ENCODE results near the gene SUMO3.
A peak's percentile ranks its signal among the peaks of the same experiment; 100 is the strongest.
"Not testable (repeated sequence)": the region's sequence is repeated elsewhere in the genome, so short reads cannot be mapped to it uniquely, and the experiment has no call there.

SUMO3 gene

DNA sequence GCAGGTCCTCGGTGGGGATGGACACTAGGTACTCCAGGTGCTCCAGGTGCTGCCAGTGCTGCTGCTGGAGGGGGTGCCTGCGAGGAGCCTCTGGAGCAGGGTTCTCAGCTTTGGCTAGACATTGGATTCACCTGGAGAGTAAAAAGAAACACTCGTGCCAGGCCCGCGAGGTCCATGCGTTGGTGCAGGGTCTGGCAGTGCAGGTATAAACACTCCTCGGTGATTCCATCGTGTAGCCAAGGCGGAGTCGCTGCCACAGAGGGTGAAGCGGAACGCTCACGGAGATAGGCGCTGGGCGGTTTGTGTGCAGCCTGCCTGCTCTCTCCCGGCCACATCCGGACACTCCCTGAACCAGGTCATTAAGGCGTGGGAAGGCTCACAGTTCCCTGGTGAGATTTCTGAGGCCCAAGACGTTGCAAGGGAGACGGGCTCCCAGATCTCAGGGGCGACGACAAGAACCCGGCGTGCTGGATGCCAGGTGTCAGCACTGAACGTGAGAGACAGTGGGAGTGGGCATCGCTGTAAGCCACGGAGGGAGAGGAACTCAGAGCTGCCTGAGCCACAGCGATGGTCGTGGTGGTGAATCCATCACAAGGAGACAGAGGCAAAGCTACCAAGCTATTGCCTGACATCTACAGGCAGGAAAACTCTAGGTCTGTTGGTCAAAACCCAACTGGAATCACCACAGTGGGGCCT is 17.2 kb upstream of the SUMO3 start:
- peak; percentile 22; the same call in 2 of the 3 replicates for ATAC-seq (ENCODE audit: low read depth)
- no peaks in the 10 kb centered on the region for H3K4me1 ChIP-seq (ENCODE audit: insufficient read depth, poor library complexity, severe bottlenecking)

DNA sequence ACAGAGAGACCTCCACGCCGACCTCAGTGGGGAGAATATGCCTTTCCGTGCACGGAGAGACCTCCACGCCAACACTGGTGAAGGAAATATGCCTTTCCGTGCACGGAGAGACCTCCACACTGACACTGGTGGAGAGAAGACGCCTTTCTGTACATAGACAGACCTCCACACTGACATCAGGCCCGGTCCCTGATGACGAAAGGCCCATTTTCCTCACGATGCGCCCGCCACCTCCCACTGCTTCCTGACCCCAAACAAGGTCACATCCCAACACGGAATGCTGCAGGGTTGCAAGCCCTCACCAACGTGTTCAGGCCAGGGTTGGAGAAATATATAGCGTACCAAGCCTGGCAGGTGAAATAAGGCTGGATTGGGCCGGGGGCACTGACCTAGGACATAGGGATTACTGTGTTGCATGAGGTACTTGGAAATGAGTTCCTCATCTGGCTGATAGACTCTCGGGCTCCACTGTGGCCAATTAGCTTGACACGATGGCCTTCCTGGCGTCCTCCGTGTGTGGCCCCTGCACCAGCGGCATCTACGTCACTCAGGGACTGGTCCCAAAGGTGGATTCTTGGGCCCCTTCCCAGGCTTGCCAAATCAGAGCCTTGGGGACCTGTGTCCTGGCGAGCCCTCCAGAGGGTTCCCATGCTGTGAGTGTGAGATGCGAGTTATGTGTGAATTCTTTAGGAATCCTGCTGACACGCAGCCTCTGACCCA is 16.5 kb upstream of the SUMO3 start:
- TF ChIP-seq, protein P1, sequence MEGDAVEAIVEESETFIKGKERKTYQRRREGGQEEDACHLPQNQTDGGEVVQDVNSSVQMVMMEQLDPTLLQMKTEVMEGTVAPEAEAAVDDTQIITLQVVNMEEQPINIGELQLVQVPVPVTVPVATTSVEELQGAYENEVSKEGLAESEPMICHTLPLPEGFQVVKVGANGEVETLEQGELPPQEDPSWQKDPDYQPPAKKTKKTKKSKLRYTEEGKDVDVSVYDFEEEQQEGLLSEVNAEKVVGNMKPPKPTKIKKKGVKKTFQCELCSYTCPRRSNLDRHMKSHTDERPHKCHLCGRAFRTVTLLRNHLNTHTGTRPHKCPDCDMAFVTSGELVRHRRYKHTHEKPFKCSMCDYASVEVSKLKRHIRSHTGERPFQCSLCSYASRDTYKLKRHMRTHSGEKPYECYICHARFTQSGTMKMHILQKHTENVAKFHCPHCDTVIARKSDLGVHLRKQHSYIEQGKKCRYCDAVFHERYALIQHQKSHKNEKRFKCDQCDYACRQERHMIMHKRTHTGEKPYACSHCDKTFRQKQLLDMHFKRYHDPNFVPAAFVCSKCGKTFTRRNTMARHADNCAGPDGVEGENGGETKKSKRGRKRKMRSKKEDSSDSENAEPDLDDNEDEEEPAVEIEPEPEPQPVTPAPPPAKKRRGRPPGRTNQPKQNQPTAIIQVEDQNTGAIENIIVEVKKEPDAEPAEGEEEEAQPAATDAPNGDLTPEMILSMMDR (IDR thresholded peaks at IDR 0.05; ENCODE audit: poor library complexity, severe bottlenecking): no peak
- Histone ChIP-seq H3K27ac (ENCODE audit: poor library complexity, severe bottlenecking) (no peak overlapping the region), H3K36me3 (ENCODE audit: low read depth) (no peaks in the 10 kb centered on the region), H3K27me3 (ENCODE audit: insufficient read depth, poor library complexity, severe bottlenecking) (no peaks in the 10 kb centered on the region), H3K4me1 (ENCODE audit: insufficient read depth, poor library complexity, severe bottlenecking) (no peaks in the 10 kb centered on the region), H3K4me3 (ENCODE audit: severe bottlenecking) (no peak overlapping the region), H3K9me3 (ENCODE audit: severe bottlenecking) (no peaks in the 10 kb centered on the region)
- DNase-seq (ENCODE audit: low spot score): no peak
- ATAC-seq (ENCODE audit: low read depth): no peak

More for the DNA sequence above, 17.2 kb upstream of the SUMO3 start:
- H3K27ac ChIP-seq (ENCODE audit: poor library complexity, severe bottlenecking): no peak overlapping the region
- H3K9me3 ChIP-seq (ENCODE audit: severe bottlenecking): no peaks in the 10 kb centered on the region
- H3K27me3 ChIP-seq (ENCODE audit: insufficient read depth, poor library complexity, severe bottlenecking): no peaks in the 10 kb centered on the region
- DNase-seq (ENCODE audit: low spot score): no peak
- H3K36me3 ChIP-seq (ENCODE audit: low read depth): no peaks in the 10 kb centered on the region
- TF ChIP-seq, protein P1 (IDR thresholded peaks at IDR 0.05; ENCODE audit: poor library complexity, severe bottlenecking): no peak
- H3K4me3 ChIP-seq (ENCODE audit: severe bottlenecking): no peak overlapping the region

DNA sequence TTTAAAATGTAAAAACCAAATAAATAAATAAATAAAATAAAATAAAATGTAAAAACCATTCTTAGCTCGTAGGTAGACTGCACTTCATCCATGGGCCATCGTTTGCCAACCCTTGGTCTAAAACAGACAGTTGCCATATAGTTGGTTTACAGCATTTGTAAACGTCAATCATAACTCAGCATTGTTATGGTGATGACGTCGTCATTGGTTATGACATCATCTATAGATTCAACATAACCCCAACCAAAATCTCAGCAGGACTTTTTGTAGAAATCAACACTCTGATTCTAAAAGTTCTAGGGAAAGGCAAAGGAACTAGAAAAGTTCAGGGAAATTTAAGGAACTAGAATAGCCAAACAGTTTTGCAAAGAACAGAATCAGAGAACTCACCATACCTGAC is 15.8 kb upstream of the SUMO3 start:
- no peak for ATAC-seq (ENCODE audit: low read depth)
- TF ChIP-seq, protein P1 (IDR thresholded peaks at IDR 0.05; ENCODE audit: poor library complexity, severe bottlenecking): no peak
- Histone ChIP-seq H3K27me3 (ENCODE audit: insufficient read depth, poor library complexity, severe bottlenecking) (no peaks in the 10 kb centered on the region), H3K27ac (ENCODE audit: poor library complexity, severe bottlenecking) (no peak overlapping the region), H3K9me3 (ENCODE audit: severe bottlenecking) (no peaks in the 10 kb centered on the region), H3K4me1 (ENCODE audit: insufficient read depth, poor library complexity, severe bottlenecking) (no peaks in the 10 kb centered on the region), H3K4me3 (ENCODE audit: severe bottlenecking) (no peak overlapping the region), H3K36me3 (ENCODE audit: low read depth) (no peaks in the 10 kb centered on the region)
- DNase-seq (ENCODE audit: low spot score): no peak

DNA sequence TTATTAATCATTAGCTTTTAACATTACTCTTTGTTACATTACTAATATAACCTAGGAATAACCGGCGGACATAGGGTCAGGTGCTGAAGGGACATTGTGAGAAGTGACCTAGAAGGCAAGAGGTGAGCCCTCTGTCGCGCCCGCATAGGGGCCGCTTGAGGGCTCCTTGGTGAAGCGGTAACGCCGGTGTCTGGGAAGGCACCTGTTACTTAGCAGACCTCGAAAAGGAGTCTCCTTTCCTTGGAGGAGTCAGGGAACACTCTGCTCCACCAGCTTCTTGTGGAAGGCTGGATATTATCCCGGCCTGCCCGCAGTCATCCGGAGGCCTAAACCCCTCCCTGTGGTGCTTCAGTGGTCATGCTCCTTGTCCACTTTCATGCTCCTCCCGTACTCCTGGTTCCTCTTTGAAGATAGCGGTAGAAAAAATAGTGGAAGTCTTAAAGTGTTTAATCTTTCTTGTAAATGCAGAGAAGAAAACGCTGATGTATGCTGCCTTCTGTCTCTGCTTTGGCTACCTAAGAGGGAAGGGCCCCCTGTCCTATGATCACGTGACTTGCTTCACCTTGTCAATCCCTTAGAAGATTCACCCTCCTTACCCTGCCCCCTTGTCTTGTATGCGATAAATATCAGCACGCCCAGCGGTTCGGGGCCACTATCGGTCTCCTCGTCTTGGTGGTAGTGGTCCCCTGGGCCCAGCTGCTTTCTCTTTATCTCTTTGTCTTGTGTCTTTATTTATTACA is 14.8 kb upstream of the SUMO3 start:
- H3K4me1 ChIP-seq (ENCODE audit: insufficient read depth, poor library complexity, severe bottlenecking); ATAC-seq (ENCODE audit: low read depth); H3K27ac ChIP-seq (ENCODE audit: poor library complexity, severe bottlenecking); H3K27me3 ChIP-seq (ENCODE audit: insufficient read depth, poor library complexity, severe bottlenecking); H3K36me3 ChIP-seq (ENCODE audit: low read depth); H3K9me3 ChIP-seq (ENCODE audit: severe bottlenecking); DNase-seq (ENCODE audit: low spot score); H3K4me3 ChIP-seq (ENCODE audit: severe bottlenecking): not testable (repeated sequence)

DNA sequence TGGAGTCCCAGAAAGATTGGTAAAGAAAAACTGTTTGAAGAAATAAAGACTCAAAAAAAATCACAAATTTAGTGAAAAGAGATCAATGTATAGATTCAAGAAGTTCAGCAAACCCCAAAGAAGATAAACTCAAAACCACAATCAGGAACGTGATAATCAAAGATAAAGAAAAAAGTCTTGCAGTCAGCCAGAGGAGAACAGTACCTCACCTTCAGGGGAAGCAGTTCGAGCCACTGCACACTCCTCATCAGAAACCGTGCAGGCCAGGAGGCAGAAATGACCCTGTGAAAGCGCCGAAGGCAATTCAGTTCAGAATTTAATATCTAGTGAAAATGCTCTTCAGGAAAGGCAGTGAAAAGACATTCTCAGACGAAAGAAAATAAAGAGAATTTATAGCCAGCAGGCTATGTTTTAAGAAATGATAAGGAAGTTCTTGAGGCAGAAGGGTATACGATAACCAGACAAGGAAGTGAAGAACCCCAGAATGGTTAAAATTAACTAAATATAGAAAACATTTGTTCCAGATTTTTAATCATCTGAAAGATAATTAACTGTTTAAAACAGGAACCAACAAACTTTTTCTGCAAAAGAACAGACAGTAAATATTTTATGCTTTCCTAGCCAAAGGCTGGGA is 13.5 kb upstream of the SUMO3 start:
- Histone ChIP-seq H3K4me1 (ENCODE audit: insufficient read depth, poor library complexity, severe bottlenecking) (no peaks in the 10 kb centered on the region), H3K27ac (ENCODE audit: poor library complexity, severe bottlenecking) (no peak overlapping the region), H3K27me3 (ENCODE audit: insufficient read depth, poor library complexity, severe bottlenecking) (no peaks in the 10 kb centered on the region), H3K36me3 (ENCODE audit: low read depth) (no peaks in the 10 kb centered on the region), H3K9me3 (ENCODE audit: severe bottlenecking) (peaks cover 2% of the 10 kb centered on the region), H3K4me3 (ENCODE audit: severe bottlenecking) (no peak overlapping the region)
- DNase-seq (ENCODE audit: low spot score) (no peak), ATAC-seq (ENCODE audit: low read depth) (no peak)
- TF ChIP-seq, protein P1 (IDR thresholded peaks at IDR 0.05; ENCODE audit: poor library complexity, severe bottlenecking): no peak
